Diencephalon (tissue), 1 donor: ENCODE results near the gene BRINP2. TPM values are rescaled to one million over a fixed set of nuclear protein-coding genes. Genes with fewer than 3 reads are reported as not detected.

Experiments
- total RNA-seq: library from RNA; depleted of rRNA; stranded (reverse); fragments of >200 nt; gene quantifications from one replicate; pipeline ENCODE4 v1.2.3, GENCODE V29; 2014

Gene BRINP2, protein sequence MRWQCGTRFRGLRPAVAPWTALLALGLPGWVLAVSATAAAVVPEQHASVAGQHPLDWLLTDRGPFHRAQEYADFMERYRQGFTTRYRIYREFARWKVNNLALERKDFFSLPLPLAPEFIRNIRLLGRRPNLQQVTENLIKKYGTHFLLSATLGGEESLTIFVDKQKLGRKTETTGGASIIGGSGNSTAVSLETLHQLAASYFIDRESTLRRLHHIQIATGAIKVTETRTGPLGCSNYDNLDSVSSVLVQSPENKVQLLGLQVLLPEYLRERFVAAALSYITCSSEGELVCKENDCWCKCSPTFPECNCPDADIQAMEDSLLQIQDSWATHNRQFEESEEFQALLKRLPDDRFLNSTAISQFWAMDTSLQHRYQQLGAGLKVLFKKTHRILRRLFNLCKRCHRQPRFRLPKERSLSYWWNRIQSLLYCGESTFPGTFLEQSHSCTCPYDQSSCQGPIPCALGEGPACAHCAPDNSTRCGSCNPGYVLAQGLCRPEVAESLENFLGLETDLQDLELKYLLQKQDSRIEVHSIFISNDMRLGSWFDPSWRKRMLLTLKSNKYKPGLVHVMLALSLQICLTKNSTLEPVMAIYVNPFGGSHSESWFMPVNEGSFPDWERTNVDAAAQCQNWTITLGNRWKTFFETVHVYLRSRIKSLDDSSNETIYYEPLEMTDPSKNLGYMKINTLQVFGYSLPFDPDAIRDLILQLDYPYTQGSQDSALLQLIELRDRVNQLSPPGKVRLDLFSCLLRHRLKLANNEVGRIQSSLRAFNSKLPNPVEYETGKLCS
- total RNA-seq, result 31.6 TPM

DNA sequence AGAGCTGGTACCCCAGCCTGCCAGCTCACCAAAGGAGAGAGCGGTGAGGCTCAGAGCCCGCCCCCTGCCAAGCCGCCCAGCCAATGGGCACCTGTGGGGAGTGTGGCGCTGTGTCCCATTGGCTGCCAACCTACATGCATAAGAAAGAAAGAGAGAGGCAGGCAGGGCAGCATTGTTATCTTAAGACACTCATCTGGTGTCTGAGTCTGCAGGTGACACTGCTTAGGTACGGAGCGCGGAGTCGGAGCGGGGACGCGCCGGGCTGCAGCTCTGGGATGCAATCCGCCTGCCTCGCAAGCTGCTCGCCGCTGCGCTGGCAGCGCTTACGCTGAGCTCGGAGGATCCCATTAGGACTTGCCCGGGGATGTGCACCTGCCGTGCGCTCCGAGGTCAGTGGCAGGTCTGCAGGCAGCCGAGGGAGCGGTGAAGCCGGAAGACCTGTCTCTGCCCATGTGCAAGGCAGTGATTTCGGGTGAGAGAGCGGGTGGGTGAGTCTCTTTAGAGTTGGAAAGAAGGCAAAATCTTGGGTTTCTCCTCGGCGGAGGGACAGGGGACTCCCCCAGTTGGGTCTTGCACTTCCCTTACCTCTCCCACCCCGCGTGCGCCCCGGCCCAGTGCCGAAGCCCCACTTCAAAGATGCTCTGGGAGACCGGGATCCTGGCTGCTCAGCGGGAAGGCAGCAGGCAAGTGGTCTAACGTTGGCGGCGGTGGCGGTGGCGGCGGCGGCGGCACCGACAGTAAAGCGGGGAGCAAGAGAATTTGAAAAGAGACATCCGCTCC lies at the start of gene BRINP2:
TSS of gene BRINP2 (plus strand) at position 203 of the 780 bp plus-strand sequence. CDS start 58,919 bp downstream, outside the sequence.

DNA sequence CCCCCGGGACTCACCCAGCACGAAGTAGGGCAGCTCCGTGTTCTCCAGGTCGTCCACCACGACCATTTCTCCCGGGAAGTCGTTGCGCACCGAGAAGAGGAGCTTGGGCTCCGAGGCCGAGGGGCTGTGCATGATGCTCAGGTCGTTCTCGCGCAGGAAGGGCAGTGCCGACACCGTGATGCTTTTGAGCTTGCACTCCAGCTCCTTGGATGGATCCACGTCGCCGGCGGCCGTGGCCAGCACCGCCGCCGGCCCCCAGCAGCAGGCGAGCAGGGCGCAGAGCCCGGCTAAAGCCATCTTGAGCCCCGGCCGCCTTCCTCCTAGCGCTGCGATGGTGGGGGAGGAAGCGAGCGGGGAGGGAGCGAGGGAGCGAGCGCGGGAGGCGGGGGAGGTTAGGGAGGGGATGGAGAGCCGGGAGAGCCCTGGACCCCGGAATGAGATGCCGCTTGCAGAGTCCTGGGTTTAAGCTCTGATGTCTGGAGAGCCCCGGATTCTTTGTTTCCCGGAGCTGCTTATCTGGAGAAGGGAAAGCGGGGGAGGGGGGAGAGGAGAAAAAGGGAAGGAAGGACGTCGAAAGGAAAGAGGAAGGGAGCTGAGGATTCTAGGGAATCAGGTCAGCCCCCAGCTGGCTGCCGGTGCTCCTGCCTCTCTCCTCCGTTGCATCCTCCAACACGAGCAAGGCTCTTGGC lies 6.2 kb upstream of the BRINP2 start, which contains the start of gene ASTN1:
TSS of gene ASTN1 (minus strand) at position 333 of the 689 bp plus-strand sequence. CDS start at position 297, 36 bp downstream.

Other genes starting within 250 kb of the BRINP2 start
- gene ASTN1, start 6.2 kb upstream of the BRINP2 start, total RNA-seq, result 109 TPM